Fibroblast of upper back skin (primary cell): ENCODE data around the gene UNC80.

Experiments
- DNase-seq: peaks from one replicate; pipeline ENCODE4 v3.0.0-alpha.2; 2013

UNC80 gene

GRCh38 chr2:209976698-209977385 is 205.2 kb downstream of the UNC80 start:
- DNase-seq: no peak

DNA sequence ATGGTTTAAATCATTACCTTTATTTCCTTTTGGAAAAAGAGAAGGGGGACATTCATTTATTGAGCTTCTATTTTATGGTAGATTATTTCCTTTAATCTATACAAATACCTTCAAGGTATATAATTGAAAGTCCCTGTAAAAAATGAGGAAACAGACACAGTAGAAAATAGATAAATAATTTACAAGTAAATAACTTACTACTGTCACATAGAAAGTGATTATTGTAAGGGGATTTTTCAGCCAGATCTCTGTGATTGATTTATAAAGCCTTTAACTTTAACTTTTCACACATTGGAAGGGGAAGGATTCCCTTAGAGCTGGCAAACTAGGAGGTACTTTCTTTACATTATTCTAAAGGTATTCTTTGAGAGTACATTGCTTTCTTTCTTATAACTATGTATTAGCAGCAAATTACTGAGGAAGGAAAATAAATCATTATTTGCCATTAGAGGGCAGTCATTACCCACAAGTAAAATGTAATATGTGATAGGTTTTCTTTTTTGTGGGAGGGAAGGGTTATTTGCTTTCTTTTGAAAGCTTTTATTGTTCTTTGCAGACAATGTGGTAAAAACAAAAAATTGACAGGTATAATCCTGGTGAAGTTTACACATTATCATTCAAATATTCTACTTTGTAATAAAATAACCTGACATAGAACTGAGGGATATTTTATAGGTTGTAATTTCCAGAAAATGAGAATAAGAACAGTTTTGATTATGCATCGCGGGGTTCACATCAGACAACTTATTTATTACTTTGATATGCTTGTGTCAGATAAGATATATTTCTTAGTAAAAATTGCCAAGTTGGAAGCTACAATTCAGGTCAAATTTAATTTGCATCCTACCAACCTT is 206.0 kb downstream of the UNC80 start:
- peak; percentile 35 for DNase-seq

DNA sequence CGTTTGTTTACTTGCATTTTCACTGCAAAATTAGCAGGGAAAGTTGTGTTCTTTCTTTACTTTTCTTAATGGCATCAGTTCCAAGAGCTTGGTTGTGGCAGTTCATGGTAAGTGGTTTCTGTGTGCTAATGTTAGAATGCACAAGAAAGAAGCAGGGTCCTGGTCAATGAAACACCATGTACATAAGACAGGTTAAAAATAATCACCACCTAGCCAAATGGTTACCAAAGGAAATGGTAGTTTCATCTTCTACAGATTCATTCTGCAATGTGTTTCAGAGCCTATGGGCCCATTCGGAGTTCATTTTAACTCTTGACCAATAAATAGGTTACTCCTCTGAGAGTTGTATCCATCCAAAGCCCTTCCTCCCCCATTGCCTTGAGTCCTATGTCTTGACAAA is 212.7 kb downstream of the UNC80 start:
- DNase-seq: no peak

DNA sequence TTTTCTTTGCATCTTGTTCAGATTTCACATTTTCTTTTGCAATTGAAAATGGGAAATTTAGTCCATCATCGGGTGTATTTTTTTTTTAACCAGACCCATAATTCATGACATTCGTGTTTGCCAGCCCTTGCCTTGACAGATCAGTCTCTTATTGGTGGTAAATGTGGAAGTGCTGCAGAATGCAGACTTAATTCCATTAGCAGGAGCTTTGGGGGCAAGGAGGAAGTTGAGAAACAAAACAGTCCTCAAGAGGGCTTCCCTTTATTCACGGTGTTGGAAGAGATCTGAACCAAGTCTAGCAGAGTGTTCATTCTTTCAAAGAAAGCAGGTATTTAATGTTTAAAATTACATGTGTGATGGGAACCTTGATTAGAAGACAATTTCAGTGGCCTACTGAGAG is 214.2 kb downstream of the UNC80 start:
- DNase-seq: no peak

DNA sequence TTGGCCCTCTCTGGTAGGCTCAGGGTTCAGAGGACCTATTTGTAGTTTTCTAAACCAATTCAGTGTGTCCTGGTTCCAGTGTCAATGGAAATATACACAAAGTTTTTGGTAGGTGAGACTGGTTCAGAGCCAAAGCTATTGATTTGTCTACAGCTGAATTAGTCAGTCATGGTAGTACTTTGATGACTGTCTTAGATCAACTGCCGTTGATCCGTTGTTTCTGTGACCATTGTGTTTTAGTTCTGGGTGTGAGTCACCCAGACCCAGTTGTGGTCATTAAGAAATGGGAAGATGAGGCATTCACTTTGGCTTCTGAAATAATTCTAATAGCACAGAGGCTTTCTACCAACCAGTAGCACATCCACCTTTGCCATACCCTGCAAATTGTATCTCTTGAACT is 214.8 kb downstream of the UNC80 start:
- no peak for DNase-seq

GRCh38 chr2:209988010-209988409 is 216.4 kb downstream of the UNC80 start:
- no peak for DNase-seq

DNA sequence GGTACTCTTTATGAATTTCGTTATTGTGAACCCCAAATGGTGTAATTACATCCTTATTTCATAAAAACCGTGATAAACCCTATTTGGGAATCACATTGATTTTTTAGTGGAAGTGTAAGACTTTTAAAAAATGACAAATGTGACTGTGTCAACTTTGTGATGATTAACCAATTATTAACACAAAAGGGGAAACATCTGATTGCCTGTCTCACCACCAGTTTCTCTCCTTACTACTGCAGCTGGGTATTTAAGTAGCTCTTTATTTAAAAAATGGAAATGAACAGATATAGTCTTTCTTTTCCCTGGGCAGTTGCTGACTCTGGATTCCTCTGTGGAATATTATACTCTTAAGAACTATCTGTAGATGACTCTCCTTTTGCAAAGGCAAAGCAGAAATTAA is 219.2 kb downstream of the UNC80 start:
- no peak for DNase-seq

GRCh38 chr2:209993968-209994367 is 222.3 kb downstream of the UNC80 start:
- DNase-seq: no peak

DNA sequence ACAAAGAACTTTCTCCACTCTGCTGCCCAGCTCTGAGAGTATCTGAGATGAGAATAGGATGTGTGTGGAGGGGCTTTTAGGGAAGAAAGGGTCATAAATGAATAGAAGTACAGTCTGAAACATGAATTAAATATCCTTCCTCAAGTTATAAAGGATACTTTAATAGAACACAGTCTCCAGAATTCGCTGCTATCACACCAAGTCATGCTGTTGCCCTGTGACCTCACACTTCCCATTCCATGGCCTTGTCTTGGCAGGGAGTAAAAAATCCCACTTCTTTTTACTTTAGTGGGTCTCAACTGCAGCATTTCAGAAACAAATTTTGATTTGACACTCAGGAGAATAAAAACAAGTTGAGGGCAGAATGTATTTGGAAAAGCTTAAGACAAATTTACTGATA is 227.0 kb downstream of the UNC80 start:
- no peak for DNase-seq

DNA sequence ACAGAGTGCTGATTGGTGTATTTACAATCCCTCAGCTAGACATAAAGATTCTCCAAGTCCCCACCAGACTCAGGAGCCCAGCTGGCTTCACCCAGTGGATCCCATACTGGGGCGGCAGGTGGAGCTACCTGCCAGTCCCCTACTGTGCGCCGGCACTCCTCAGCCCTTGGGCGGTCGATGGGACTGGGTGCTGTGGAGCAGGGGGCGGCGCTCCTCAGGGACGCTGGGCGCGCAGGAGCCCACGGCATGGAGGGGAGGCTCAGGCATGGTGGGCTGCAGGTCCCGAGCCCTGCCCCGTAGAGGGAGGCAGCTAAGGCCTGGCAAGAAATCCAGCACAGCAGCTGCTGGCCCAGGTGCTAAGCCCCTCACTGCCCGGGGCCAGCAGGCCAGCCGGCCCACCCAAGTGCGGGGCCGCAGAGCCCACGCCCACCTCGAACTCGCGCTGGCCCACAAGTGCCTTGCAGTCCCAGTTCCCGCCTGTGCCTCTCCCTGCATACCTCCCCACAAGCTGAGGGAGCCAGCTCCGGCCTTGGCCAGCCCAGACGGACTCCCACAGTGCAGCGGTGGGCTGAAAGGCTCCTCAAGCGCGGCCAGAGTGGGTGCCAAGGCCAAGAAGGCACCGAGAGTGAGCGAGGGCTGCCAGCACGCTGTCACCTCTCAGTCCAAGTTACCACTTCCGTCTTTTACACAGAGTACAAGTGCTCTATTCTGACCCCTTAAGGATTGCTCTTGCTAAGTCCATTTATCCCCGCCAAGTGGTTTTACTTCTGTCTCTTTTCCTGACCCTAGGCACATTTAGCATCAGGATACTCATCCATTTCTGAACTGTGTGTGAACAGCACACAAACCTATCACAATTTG is 229.1 kb downstream of the UNC80 start:
- DNase-seq: no peak

DNA sequence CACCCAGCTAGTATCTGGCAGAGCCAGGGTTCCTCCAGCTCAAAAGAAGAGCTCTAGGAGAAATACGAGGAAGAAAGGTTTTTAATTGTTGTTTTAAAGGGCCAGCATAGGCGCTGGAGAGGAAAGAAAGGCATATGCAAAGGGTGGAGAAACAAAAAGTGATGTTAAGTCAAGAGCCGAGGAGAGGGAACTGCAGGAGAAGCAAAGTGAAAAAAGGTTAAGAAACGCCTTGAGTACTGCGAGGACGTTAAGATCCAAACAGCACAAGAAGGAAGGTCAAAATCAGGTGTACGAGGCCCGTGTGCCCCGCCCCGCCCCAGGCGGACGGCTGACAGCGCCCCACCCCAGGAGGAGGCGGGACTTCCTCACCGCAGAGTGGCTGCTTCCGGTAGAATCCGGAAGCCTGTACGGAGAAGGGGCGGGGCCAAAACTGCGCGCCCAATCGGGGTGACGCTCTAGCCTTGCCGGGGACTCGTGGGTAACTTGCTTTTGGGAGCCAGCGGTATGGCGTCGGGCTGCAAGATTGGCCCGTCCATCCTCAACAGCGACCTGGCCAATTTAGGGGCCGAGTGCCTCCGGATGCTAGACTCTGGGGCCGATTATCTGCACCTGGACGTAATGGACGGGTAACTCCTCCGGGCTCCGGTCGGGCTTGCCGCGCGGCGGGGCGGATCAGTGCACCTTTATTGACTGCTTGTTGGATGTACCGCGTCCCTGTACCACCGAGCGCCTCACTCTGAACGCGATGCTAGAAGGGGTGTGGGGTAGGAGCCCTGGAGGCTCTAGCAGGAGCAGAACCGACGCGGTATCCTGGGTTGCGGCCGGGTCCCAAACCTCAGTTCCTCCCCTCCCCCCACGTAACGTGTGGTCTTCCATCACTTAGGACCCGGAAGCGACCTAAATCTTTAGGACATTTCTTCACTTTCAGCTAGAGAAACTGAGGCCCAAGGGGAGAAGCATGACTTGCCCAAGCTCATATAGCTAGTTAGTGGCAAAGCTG is 230.8 kb downstream of the UNC80 start, which contains the start of gene RPE:
TSS of gene RPE (plus strand) at position 481 of the 1,000 bp plus-strand sequence. CDS start at position 505, 24 bp downstream.
- DNase-seq: peak; percentile 95

- DNase-seq: peak; percentile 1
These were observed 231.7 kb downstream of the UNC80 start for GRCh38 chr2:210003359-210003758.

GRCh38 chr2:210004881-210005280 is 233.2 kb downstream of the UNC80 start:
- DNase-seq: no peak

- DNase-seq: no peak
These were observed 236.3 kb downstream of the UNC80 start for GRCh38 chr2:210007895-210008294.

DNA sequence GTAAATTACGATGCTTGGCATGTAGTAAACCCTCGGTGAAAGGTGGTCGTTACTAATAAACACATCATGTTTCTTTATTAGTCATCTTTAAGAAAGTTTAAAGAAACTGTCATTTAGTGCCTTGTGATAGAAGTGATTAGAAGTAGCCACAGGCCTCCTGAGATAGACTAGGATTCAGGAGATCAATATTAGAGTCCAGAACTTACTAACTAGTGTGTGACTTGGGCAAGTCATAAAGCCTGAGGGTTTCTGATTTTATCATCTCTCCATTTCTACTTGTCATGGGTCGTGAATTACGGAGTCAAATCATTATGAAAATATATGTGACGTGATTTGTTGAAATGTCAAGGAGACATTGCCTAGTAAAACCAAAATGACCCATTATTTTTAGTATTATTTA is 237.5 kb downstream of the UNC80 start:
- no peak for DNase-seq

DNA sequence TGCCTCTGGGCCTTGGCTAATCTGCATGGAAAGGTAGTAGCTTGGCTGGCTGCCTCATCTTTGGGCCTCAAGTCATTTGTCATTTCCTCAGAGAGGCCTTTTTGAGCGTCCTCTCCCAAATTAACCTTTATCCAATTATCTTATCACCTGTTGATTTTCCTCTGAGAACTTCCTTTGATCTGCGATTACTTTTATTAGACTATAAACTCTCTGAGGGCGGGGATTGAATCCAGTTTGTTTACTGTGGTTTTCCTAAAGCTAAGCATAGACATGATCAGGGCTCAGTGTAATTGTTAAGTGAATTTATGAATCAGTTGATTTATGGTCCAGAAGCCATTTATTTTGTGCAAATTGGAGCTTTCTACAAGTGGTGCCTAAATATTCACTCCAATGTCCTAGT is 238.3 kb downstream of the UNC80 start:
- DNase-seq: no peak

GRCh38 chr2:210020138-210020537 is 248.5 kb downstream of the UNC80 start:
- DNase-seq: no peak

- no peak for DNase-seq
These were observed 251.2 kb downstream of the UNC80 start for GRCh38 chr2:210022824-210023223.

GRCh38 chr2:210027608-210028007 is 256.0 kb downstream of the UNC80 start:
- DNase-seq: no peak

DNA sequence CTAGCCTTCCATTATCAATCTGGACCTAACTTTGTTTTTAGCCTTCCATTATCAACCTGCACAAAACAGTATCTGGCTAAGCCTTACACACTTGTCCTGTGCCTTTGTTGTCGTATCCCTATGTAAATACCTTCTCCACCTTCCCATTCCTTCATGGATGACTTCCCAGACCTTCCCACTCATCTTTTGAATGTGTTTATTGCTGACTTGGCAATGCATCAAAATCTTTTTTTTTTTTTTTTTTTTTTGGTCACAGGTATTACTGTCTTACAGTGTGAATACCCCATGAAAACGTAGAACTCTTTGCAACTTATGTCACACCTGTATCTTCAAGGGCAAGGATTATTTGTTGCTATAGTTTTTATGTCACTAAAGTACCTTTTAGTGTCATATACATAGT is 256.5 kb downstream of the UNC80 start:
- DNase-seq: no peak

- DNase-seq: no peak
These were observed 262.6 kb downstream of the UNC80 start for GRCh38 chr2:210034087-210034683.

GRCh38 chr2:210035679-210036078 is 264.0 kb downstream of the UNC80 start:
- DNase-seq: no peak
